HTR-8/SVneo (cell line): Measurements from ENCODE around the gene CLEC9A.
A peak's percentile ranks its signal among the peaks of the same experiment; 100 is the strongest.
"Not testable (repeated sequence)": the region's sequence is repeated elsewhere in the genome, so short reads cannot be mapped to it uniquely, and the experiment has no call there.

Experiments
- DNase-seq: peaks from one replicate; pipeline ENCODE4 v3.0.0; 2011; ENCODE audit warnings: low spot score, mixed read lengths; ENCODE audit not compliant: insufficient read length
- FAIRE-seq: peaks from 2 replicates; lab custom pipeline; 2011; peaks lifted over from hg19 to GRCh38; lab: Jason Lieb, UNC

The CLEC9A gene

DNA sequence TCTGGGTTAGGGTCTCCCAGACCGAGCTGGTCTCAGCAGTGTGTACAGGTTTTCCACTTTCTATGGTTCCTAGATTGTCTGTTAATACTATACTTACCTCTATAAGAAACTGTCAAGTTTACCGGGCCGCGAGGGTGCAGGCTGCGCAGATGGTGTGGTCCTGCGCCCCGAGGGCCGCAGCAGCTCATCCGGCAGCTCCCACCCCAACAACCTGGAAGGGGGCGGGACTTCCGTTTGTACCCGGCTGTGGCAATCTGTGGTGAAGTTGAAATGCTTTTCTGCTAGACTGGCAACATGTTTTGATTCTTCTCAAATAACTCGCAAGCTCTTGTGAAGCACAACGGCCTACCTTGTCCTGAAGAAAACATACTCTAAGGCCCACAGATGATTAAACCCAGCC is at the start of gene CLEC9A:
Gene CLEC9A (plus strand): TSS at position 237 of the 400 bp plus-strand sequence. CDS start 22,006 bp downstream, outside the sequence.
- FAIRE-seq (no peak), DNase-seq (no peak)

DNA sequence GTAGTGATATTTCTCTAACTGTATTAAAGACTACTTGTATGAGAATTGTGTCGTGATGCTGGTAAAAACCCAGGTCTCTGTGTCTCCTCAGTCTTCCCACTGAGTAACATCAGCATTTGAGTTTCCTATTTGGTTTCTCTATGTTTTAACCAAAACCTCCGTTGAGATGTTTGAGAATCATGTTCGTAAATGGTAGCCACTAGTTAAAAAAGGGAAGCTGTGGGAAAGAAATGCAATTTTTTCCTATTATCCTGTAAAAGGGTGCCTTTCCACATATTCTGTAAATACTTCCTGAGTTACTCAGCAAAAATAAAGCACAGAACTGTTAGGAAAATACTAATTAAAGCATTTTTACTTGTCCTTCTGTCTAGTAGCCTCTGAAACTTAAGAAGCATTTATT is 38.6 kb upstream of the CLEC9A start:
- FAIRE-seq (no peak), DNase-seq (no peak)

- DNase-seq (no peak), FAIRE-seq (no peak)
Measured at GRCh38 chr12:9992296-9992695, 38.2 kb upstream of the CLEC9A start.

DNA sequence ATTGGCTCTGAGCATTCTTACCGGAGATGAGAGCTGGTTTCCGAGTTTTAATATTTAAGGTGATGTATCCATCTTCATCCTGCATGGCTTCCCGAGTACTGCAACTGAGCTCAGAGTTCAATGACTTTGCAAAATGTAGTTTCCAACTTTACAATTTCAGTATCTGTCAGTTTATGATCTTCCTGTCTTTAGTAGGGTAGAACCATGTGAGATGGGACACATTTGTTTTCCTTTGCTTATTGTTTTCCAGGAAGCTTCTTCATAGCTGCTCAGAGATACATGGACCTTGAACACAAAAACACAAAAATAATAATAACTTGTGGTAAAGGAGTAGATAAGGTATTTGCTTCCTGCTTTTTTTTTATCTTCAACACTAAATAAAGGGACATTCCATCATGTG is 31.5 kb upstream of the CLEC9A start, which contains the start of gene CLEC1B:
Gene CLEC1B (minus strand): TSS at position 106 of the 400 bp plus-strand sequence. CDS start 21 bp downstream, at position 85.
- FAIRE-seq (no peak), DNase-seq (no peak)

GRCh38 chr12:10001171-10001776 is 29.2 kb upstream of the CLEC9A start:
- DNase-seq = no peak

DNA sequence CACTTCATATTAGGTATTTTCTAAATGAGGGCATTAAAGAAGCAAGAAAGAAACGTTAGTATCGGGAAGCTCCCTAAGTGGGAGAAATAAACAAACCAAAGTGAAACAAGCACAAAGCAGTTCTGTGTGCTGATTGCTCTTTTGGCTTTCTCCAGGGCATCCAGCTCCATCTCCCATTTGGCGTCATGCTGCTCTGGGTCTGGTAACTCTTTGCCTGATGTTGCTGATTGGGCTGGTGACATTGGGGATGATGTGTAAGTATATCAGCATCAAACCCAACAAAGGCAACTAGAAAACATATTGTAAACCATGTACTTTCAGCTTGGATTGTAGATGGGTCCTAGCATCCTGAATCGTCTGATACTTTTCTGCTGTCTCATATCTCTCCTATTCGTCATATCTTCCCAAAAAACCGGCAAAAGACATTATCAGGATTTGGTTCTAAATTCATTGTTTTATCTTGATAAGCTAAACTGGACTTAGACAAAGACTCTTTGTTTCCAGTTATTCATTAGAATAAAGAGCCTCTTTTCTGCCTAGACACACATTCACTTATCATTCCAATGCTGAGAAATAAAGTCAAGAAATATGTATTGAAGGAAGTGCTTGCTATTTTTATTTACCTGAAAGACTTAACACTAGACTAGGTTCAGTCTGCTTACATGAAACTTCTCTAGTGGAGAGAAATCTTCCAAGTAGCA is 17.7 kb upstream of the CLEC9A start:
- DNase-seq (no peak), FAIRE-seq (no peak)

More at GRCh38 chr12:10001171-10001776, 29.2 kb upstream of the CLEC9A start:
- no peak for FAIRE-seq

DNA sequence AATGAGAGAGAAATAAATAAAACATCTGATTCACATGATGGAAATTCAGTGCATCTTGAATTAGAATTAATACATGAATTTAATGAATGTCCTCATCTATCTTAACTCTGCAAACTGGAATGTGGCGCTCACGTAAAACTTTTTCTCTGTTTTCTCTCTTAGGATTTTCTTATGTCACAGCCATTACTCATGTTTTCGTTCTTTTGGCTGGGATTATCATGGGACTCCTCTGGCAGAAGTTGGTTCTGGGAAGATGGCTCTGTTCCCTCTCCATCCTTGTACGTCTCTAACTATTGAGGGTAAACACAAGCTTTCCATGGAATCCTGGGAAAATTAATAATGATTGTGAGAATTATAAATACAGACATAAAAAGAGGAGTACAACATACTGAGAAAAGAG is 15.0 kb upstream of the CLEC9A start:
- FAIRE-seq (no peak), DNase-seq (no peak)

GRCh38 chr12:10016881-10017280 is 13.6 kb upstream of the CLEC9A start:
- FAIRE-seq (no peak), DNase-seq (peak; percentile 19)

DNA sequence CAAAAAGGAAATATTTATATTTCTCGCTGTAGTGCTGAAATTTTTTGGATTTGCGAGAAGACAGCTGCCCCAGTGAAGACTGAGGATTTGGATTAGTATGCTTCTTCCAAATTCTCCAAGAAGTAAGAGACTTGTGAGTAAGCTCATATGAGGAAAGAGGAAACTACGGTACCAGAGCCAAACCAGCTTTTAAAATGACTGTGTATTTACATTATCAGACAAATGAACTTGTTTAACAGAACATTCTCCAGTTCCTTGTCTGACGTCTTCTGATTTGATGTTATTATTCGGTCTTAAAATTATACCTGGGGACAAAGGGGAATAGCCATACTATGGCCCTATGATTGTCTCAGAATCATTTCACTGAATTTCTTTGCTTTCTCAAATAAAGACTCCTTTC is 12.1 kb upstream of the CLEC9A start:
- FAIRE-seq (no peak), DNase-seq (no peak)

DNA sequence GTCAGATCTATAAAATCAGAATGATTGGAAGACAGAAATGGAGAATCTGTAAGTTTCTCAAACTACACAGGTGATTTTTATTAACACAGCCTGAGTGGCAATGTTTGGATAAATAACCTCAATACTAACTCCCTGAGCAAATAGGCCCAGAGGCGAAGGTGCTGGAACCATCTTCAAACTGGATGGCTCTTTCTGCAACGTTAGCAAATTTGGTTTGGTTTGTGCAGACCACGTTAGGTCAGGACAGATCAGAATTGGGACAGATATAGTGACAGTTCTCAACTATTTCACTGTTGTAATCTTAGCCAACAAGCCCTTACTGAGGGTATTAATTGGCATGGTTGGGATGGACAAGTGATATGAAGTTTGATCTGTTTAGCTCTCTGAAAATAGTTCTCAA is 9.1 kb upstream of the CLEC9A start:
- DNase-seq = no peak
- no peak for FAIRE-seq

- FAIRE-seq (no peak), DNase-seq (no peak)
Measured at GRCh38 chr12:10025236-10025635, 5.2 kb upstream of the CLEC9A start.

DNA sequence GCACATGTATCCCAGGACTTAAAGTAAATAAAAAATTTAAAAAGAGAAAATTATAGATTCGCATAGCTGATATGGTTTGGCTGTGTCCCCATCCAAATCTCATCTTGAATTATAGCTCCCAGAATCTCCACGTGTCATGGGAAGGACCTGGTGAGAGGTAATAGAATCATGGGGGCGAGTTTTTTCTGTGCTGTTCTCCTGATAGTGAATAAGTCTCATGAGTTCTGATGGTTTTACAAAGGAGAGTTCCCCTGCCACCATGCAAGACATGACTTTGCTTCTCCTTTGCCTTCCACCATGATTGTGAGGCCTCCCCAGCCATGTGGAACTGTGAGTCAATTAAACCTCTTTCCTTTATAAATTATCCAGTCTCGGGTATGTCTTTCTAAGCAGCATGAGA is 3.8 kb upstream of the CLEC9A start:
- DNase-seq, FAIRE-seq: not testable (repeated sequence)

- DNase-seq = no peak
- no peak for FAIRE-seq
Measured at GRCh38 chr12:10027311-10027710, 3.2 kb upstream of the CLEC9A start.

GRCh38 chr12:10027721-10028120 is 2.8 kb upstream of the CLEC9A start:
- FAIRE-seq = peak; percentile 4

DNA sequence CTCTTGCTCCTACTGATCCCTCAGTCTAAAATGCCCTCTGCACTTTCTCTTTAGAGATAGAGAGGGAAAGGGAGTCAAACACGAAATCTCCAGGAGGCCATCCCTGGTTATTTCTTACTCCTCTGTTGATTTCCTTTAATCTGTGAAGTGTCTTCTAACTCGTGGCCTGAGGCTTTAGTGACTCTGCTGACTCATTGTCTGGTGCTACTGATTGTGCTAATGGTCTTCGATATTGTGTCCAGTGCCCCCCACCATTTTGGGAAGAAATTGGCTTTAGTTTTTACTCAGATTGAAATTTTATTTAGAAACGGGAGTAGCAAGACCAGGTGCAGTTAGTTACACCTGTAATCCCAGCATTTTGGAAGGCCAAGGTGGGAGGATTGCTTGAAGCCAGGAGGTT is 839 bp downstream of the CLEC9A start:
- DNase-seq = peak; percentile 23

More at GRCh38 chr12:10027721-10028120, 2.8 kb upstream of the CLEC9A start:
- DNase-seq = peak; percentile 11

GRCh38 chr12:10031771-10032175 is 1.3 kb downstream of the CLEC9A start:
- DNase-seq = peak; percentile 48
- FAIRE-seq = peak; percentile 48

More for the DNA sequence above, 839 bp downstream of the CLEC9A start:
- FAIRE-seq = no peak

DNA sequence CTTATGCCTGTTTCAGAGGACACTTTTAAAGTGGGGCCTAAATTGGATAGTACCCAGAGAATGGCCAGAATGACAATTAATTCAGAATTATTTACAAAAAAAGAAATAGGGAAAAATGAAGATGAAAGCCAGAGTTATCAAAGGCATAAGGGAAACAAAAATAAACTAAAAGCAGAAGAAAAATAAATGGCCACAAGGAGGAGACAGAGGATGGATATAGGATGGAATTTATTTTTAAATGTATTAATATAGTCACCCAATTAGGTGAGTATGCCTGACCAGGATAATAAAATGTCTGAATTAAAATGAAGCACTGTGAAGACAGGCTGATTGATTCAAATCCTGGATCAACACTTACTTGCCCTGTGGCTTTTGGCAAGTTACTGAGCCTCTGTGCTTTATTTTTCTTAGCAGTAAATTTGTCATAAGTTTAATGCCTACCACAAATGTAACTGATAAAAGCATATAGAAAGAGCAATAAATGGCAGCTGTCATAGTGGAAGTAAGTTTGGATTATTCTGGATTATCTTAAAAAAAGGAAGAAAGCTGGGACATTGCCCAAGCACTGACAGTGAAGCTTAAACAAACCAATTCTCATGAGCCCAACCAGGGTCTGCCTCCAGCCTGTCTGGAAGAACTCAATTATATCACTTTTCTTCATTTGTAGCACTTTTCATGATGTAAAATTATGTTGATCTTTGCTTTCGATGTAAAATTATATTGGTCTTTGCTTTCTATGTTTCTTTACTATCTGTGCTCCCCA is 3.5 kb downstream of the CLEC9A start:
- FAIRE-seq (no peak), DNase-seq (peak; percentile 7)

DNA sequence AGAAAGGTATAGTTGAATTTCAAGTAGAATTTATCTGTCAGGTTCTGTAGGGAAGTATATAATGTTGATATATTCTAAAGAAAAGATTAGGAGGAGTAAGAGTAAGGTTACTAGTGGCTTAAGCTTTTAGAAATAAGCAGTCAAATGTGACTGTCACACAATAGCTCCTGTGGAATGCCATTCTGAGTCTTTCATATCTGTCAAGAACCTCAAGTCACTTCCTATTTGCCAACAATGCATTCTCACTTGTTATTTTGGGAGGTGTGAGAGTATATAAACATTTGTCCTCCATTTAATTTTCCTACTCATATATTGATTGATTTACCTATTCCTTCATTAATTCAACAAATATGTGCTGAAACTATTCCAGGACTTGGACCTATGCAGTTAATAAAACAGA is 11.7 kb downstream of the CLEC9A start:
- no peak for DNase-seq
- FAIRE-seq = no peak

DNA sequence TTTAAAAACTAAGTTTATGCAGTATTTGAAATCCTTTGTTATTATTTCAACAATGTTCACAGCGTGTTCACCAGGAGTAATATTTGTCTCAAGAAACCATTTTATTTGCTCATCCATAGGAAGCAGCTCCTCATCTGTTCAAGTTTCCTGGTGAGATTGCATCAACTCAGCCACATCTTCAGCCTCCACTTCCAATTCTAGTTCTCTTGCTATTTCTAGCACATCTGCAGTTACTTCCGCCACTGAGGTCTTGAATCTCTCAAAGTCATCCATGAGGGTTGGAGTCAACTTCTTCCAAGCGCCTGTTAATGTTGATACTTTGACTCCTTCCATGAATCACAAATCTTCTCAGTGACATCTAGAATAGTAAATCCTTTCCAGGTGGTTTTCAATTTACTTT is 18.0 kb downstream of the CLEC9A start:
- no peak for DNase-seq

DNA sequence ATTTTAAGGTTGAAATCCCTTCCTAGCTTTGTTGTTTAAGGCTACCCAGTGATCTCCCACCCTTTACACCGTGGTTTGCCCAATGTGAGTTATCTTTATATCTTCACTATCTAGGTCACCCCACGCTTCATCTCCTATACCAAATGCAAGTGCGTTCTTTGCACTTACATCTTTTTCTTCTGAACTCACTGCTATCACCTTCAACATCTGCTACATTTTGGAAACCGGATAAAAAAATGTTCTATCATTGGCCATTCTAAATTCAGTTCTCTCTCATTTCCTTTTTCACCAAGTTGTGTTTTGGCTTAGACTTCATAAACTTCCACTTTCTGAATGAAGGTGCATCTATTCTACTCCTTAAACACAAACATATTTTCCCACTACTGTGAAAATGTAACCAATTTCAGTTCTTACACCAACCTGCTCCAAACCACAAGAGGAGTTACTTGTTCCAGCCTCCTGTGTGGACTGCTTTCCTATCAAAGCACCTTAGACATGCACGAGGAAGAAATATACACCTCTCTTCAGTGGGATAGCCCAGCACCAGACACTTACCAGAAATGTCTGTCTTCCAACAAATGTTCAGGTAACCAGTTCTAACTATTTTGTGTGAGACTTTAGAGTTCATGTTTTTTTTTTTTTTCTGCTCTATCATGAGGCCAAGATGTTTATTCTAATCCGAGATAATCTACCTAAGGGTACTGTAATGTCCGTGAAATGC is 21.9 kb downstream of the CLEC9A start:
- FAIRE-seq = no peak
- no peak for DNase-seq

More for the DNA sequence above, 18.0 kb downstream of the CLEC9A start:
- no peak for FAIRE-seq
